GM12892 (cell line): Measurements from ENCODE around the gene PHPT1.

Experiments
- POLR2A ChIP-seq: IDR thresholded peaks from 2 replicates; pipeline ENCODE4 v1.6.1; 2011; ENCODE audit warnings: low read depth, low read length, control low read depth
- POLR2AphosphoS5 ChIP-seq: IDR thresholded peaks from 2 replicates; pipeline ENCODE4 v1.6.1; 2011; ENCODE audit warnings: low read depth, low read length, control low read depth
- TAF1 ChIP-seq: IDR thresholded peaks from 2 replicates; pipeline ENCODE4 v1.6.1; 2011; ENCODE audit warnings: low read depth, mild to moderate bottlenecking, control low read depth, low read length, borderline replicate concordance

DNA sequence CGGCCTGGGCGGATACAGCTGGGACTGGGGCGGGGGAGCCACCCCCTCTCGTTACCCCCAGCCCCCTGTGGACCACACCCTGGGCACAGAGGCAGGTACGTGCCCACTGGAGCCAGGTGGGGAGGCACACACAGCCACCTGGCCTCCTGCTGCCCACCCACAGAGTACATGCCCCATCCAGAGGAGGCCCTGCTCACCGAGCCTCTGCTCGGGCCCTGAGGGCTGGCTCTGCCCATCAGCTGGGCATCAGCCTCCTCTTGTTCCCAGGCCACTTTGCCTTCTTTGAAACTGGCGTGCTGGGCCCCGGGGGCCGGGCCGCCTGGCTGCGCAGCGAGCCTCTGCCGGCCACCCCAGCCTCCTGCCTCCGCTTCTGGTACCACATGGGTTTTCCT, 9.2 kb downstream of the PHPT1 start:
- TF ChIP-seq TAF1: no peak
- no peak for TF ChIP-seq POLR2A
- TF ChIP-seq POLR2AphosphoS5: no peak
